Activated CD8-positive, alpha-beta memory T cell treated with anti-CD3 and anti-CD28 coated beads for 36 hours (primary cell): ENCODE data around the gene GCK. TPM values are rescaled to one million over a fixed set of nuclear protein-coding genes. Genes with fewer than 3 reads are reported as not detected.

Source experiments
- CTCF ChIA-PET: fragments of 350-600 bp; sonication (Branson Sonifier 250); formaldehyde crosslinking; loops from one replicate; lab custom pipeline; 2021; ENCODE audit warnings: antibody characterized with exemption; lab: Charles Lee
- POLR2A ChIA-PET: fragments of 350-600 bp; sonication (Branson Sonifier 250); formaldehyde crosslinking; loops from one replicate; lab custom pipeline; 2021; ENCODE audit warnings: antibody characterized with exemption; lab: Charles Lee
- total RNA-seq, 2 experiments: library from RNA; stranded (reverse); gene quantifications; one replicate each; pipeline ENCODE4 v1.2.3, GENCODE V29; 2021

Gene GCK
- total RNA-seq, 2 experiments from 2014 or later = 1.4 to 1.8 TPM

GRCh38 chr7:44212581-44213184 is 23.4 kb upstream of the GCK start:
- POLR2A ChIA-PET = no interaction called here
- CTCF ChIA-PET = no interaction called here

GRCh38 chr7:44212018-44212417 is 22.8 kb upstream of the GCK start:
- ChIA-PET POLR2A (interaction anchor here (0.6 kb wide), 1 partner anchor 196 kb away, joined by 7 read pairs; no protein-coding TSS in a partner anchor), CTCF (no interaction called here)

GRCh38 chr7:44211126-44211675 is 22.0 kb upstream of the GCK start:
- CTCF ChIA-PET = no interaction called here
- POLR2A ChIA-PET = no interaction called here

- ChIA-PET CTCF (no interaction called here), POLR2A (no interaction called here)
Observed at GRCh38 chr7:44210107-44210506, 20.9 kb upstream of the GCK start.

GRCh38 chr7:44208085-44208484 is 18.8 kb upstream of the GCK start:
- ChIA-PET POLR2A (no interaction called here), CTCF (no interaction called here)

- POLR2A ChIA-PET = no interaction called here
- CTCF ChIA-PET = no interaction called here
Observed at GRCh38 chr7:44206008-44206407, 16.8 kb upstream of the GCK start.

GRCh38 chr7:44201813-44202212 is 12.6 kb upstream of the GCK start:
- ChIA-PET POLR2A (interaction anchor here (0.9 kb wide), 1 partner anchor 56 kb away, joined by 3 read pairs; no protein-coding TSS in a partner anchor), CTCF (no interaction called here)

GRCh38 chr7:44200699-44201461 is 11.6 kb upstream of the GCK start, which contains the start of gene YKT6:
TSS of gene YKT6 (plus strand) at chr7:44200978. CDS start at chr7:44201136, 158 bp downstream.
- POLR2A ChIA-PET = interaction anchor here (0.7 to 1.0 kb wide), 7 partner anchors 8 to 191 kb away, joined by 3 to 6 read pairs (median 3); partner anchors contain the start of gene PGAM2

GRCh38 chr7:44200163-44200562 is 10.9 kb upstream of the GCK start:
- POLR2A ChIA-PET = interaction anchor here (0.7 to 1.0 kb wide), 3 partner anchors 75 to 135 kb away, joined by 3 to 6 read pairs (median 3); partner anchors contain the start of gene PGAM2
- CTCF ChIA-PET = interaction anchor here (1.0 to 1.4 kb wide), 2 partner anchors 130 to 364 kb away, joined by 3 read pairs; no protein-coding TSS in a partner anchor

More at GRCh38 chr7:44200699-44201461, 11.6 kb upstream of the GCK start, which contains the start of gene YKT6:
- CTCF ChIA-PET = interaction anchor here (1.0 to 1.4 kb wide), 2 partner anchors 130 to 364 kb away, joined by 3 read pairs; no protein-coding TSS in a partner anchor

GRCh38 chr7:44197474-44197873 is 8.2 kb upstream of the GCK start:
- CTCF ChIA-PET = no interaction called here
- POLR2A ChIA-PET = no interaction called here

- ChIA-PET CTCF (no interaction called here), POLR2A (no interaction called here)
Observed at GRCh38 chr7:44196450-44196872, 7.2 kb upstream of the GCK start.

GRCh38 chr7:44195889-44196288 is 6.7 kb upstream of the GCK start:
- ChIA-PET POLR2A (no interaction called here), CTCF (no interaction called here)

- ChIA-PET POLR2A (interaction anchor here (0.7 kb wide), 1 partner anchor 149 kb away, joined by 3 read pairs; no protein-coding TSS in a partner anchor), CTCF (no interaction called here)
Observed at GRCh38 chr7:44194562-44195145, 5.4 kb upstream of the GCK start.

GRCh38 chr7:44194069-44194468 is 4.8 kb upstream of the GCK start:
- ChIA-PET POLR2A (interaction anchor here (0.7 kb wide), 1 partner anchor 149 kb away, joined by 3 read pairs; no protein-coding TSS in a partner anchor), CTCF (no interaction called here)

- ChIA-PET CTCF (no interaction called here), POLR2A (no interaction called here)
Observed at GRCh38 chr7:44193011-44193802, 4.0 kb upstream of the GCK start.

- CTCF ChIA-PET = no interaction called here
Observed at GRCh38 chr7:44191171-44191570, 1.9 kb upstream of the GCK start.

GRCh38 chr7:44189993-44190872 is 994 bp upstream of the GCK start:
- CTCF ChIA-PET = no interaction called here
- POLR2A ChIA-PET = no interaction called here

More at GRCh38 chr7:44191171-44191570, 1.9 kb upstream of the GCK start:
- POLR2A ChIA-PET = no interaction called here
